C4-2B (cell line): ENCODE measurements around the gene TRIM32.

Experiments used
- ZFX ChIP-seq: fragments of 450-650 bp; IDR thresholded peaks from 2 replicates; pipeline ENCODE4 v1.6.1; 2017
- TF ChIP-seq, protein P1 (sequence below): fragments of 450-650 bp; conservative IDR thresholded peaks from 2 replicates; pipeline ENCODE4 v1.5.1; 2017; ENCODE audit warnings: mild to moderate bottlenecking

DNA sequence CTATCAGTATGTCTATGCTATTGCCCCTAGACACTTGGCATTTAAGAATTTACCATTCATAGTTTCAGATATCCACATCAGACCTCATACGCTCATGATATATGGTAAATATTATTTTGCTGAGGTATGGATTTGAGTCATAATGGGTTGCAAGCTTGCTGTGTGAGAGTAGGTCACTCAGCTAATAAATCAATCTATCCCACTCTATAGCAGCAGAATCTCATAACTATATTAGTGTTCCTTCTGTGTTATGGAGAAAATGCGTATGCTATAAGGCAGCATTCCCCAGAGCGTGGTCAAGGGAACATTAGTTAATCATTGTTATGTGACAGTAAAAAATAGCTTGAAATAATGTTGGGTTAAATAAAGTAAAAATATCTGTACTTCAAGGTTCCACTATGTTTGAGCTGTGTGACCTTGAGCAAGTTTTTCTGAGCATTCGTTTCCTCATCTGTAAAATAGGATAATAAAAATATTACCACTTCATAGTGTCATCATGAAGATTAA lies 7.7 kb downstream of the TRIM32 start:
- TF ChIP-seq, protein P1, sequence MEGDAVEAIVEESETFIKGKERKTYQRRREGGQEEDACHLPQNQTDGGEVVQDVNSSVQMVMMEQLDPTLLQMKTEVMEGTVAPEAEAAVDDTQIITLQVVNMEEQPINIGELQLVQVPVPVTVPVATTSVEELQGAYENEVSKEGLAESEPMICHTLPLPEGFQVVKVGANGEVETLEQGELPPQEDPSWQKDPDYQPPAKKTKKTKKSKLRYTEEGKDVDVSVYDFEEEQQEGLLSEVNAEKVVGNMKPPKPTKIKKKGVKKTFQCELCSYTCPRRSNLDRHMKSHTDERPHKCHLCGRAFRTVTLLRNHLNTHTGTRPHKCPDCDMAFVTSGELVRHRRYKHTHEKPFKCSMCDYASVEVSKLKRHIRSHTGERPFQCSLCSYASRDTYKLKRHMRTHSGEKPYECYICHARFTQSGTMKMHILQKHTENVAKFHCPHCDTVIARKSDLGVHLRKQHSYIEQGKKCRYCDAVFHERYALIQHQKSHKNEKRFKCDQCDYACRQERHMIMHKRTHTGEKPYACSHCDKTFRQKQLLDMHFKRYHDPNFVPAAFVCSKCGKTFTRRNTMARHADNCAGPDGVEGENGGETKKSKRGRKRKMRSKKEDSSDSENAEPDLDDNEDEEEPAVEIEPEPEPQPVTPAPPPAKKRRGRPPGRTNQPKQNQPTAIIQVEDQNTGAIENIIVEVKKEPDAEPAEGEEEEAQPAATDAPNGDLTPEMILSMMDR = no peak
- TF ChIP-seq ZFX = no peak
